ENCODE results near the gene NOXO1. TPM values are rescaled to one million over a fixed set of nuclear protein-coding genes. Genes with fewer than 3 reads are reported as not detected.

Gene NOXO1
- total RNA-seq, 3 donors from 2014 or later (not counting 1 experiment from before 2014, with no cell fraction given): not detected

DNA sequence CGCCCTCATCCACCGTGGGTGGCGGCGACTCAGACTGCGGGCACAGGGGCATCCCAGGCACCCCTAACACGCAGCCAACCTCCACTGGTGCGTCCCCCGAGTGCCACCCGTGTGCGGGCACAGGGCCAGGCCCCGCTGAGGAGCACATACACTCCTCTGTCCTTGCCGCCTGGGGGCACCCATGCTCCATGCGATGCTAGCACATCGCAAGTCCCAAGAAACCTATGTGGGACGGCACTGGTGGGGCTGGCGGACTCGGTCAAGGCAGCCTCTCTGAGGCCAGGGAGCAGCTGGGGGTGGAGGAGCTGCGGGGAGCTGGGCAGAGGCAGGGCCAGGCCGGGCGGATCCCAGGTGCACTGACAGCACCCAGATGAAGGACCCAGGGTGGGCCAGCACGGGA lies 24.4 kb upstream of the NOXO1 start:
- H3K27ac Mint-ChIP-seq: peak overlapping the region; percentile 18 to 52

DNA sequence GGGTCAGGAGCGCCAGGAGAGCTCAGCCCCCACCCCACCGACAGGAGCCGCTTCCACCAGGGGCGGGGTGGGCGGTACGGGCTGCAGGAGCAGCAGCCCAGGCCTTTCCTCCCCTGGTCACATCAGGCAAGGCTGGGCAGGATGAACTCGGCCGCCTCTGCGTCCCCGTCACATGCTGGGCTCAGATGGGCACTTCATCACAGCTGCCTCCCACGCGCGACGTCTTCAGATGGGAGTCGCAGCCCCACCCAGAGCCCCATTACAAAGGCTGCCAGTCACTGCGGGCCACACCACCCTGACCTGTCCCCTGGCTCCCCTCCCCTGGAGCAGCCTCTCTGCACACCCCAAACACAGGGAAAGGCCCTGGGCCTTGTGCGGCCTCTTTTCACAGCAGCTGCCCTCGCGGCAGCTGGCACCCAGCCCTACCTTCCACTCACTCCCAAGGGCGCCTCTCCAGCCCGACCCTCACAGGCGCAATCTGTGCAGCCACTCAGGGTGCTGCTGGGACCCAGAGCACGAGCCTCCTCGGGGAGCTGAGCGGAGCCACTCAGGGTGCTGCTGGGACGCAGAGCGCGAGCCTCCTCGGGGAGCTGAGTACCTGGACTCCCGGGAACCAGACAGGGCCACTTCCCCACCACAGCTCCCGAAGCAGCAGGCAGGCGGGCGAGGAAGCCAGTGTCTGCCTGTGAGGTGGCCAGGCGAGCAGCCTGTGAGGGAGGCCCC lies 23.7 kb upstream of the NOXO1 start:
- no peak overlapping the region for H3K27ac Mint-ChIP-seq
- TF ChIP-seq, protein P1, sequence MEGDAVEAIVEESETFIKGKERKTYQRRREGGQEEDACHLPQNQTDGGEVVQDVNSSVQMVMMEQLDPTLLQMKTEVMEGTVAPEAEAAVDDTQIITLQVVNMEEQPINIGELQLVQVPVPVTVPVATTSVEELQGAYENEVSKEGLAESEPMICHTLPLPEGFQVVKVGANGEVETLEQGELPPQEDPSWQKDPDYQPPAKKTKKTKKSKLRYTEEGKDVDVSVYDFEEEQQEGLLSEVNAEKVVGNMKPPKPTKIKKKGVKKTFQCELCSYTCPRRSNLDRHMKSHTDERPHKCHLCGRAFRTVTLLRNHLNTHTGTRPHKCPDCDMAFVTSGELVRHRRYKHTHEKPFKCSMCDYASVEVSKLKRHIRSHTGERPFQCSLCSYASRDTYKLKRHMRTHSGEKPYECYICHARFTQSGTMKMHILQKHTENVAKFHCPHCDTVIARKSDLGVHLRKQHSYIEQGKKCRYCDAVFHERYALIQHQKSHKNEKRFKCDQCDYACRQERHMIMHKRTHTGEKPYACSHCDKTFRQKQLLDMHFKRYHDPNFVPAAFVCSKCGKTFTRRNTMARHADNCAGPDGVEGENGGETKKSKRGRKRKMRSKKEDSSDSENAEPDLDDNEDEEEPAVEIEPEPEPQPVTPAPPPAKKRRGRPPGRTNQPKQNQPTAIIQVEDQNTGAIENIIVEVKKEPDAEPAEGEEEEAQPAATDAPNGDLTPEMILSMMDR (IDR thresholded peaks at IDR 0.05): no peak
- ATAC-seq: no peak

More for the DNA sequence above, 24.4 kb upstream of the NOXO1 start:
- ATAC-seq (no peak), DNase-seq (no peak)
- H3K27me3 ChIP-seq (ENCODE audit: control insufficient read depth, insufficient read depth, low read length): no peaks in the 10 kb centered on the region
- peaks cover 62% of the 10 kb centered on the region for H3K4me1 ChIP-seq (ENCODE audit: control insufficient read depth, insufficient read depth, low read length)
- Mint-ChIP-seq H3K4me3 (peak overlapping the region; percentile 28), H3K27me3 (ENCODE audit: low read depth in 2 of 2) (no peaks in the 10 kb centered on the region), H3K9me3 (no peaks in the 10 kb centered on the region), H3K36me3 (no peaks in the 10 kb centered on the region), H3K4me1 (peaks cover 28 to 54% of the 10 kb centered on the region in 2 donors)
- no peak overlapping the region for H3K4me3 ChIP-seq (ENCODE audit: low read length)
- no peaks in the 10 kb centered on the region for H3K9me3 ChIP-seq (ENCODE audit: control insufficient read depth, insufficient read depth, low read length)
- intact Hi-C loops (cut with micrococcal nuclease): loop anchor here (10.0 kb wide), 2 partner anchors 479 to 659 kb away; no protein-coding TSS in a partner anchor
- WGBS (ENCODE audit: insufficient coverage): 57% methylated on average over 21 of the region's 21 CpGs
- H3K27ac ChIP-seq (ENCODE audit: low read length): no peak overlapping the region
- peaks cover 26% of the 10 kb centered on the region for H3K36me3 ChIP-seq (ENCODE audit: control insufficient read depth, insufficient read depth, low read length)
- TF ChIP-seq, protein P1 (IDR thresholded peaks at IDR 0.05): no peak

DNA sequence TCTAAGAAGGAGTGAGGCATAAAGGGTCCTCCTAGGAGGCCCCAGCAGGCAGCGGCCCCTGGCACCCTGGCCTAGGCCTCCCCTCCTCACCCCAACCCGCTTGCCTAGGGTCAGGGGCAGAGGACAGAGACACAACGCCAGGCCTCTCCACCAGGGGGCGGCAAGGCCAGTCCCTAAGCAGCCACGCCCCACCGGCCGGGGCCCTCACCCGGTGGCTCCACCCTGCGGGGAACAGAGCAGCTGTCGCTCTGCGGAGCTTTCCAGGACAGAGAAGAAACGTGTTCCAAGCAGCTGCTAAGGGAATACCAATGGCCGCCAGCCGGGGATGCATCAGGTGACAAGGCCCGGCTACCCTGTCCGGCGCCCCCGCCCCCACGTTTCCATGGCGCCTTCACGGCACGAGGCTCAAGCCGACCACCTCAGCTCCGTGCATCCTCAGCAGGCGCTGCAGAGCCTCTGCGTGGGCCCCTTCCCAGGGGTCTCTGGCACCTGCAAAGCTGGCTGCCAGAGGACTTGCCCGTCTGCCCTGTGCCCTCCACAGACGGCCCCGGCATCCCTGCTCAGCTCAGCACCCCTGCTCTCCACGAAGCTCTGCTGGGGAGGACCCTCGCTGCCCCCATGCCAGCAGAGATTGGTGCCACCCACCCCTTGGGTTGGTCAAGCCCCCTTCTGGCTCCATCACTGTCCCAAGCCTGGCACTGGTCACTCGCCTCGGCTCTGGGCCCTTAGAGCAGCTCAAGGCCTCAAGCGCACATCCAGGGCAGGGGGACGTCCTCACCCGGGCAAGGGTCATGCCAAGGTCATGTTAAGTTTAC lies 22.8 kb upstream of the NOXO1 start:
- peaks cover 35% of the 10 kb centered on the region for H3K36me3 ChIP-seq (ENCODE audit: control insufficient read depth, insufficient read depth, low read length)
- no peak overlapping the region for H3K4me3 ChIP-seq (ENCODE audit: low read length)
- peaks cover 52% of the 10 kb centered on the region for H3K4me1 ChIP-seq (ENCODE audit: control insufficient read depth, insufficient read depth, low read length)

More for the DNA sequence above, 23.7 kb upstream of the NOXO1 start:
- Histone ChIP-seq H3K27ac (ENCODE audit: low read length) (no peak overlapping the region), H3K9me3 (ENCODE audit: control insufficient read depth, insufficient read depth, low read length) (no peaks in the 10 kb centered on the region), H3K4me1 (ENCODE audit: control insufficient read depth, insufficient read depth, low read length) (peaks cover 55% of the 10 kb centered on the region), H3K27me3 (ENCODE audit: control insufficient read depth, insufficient read depth, low read length) (no peaks in the 10 kb centered on the region), H3K36me3 (ENCODE audit: control insufficient read depth, insufficient read depth, low read length) (peaks cover 30% of the 10 kb centered on the region), H3K4me3 (ENCODE audit: low read length) (no peak overlapping the region)
- intact Hi-C loops (cut with micrococcal nuclease): loop anchor here (10.0 kb wide), 2 partner anchors 480 to 660 kb away; no protein-coding TSS in a partner anchor
- no peaks in the 10 kb centered on the region for H3K36me3 Mint-ChIP-seq
- WGBS (ENCODE audit: insufficient coverage): 83% methylated on average over 34 of the region's 34 CpGs
- H3K9me3 Mint-ChIP-seq: no peaks in the 10 kb centered on the region
- H3K27me3 Mint-ChIP-seq (ENCODE audit: low read depth in 2 of 2): no peaks in the 10 kb centered on the region
- no peak for DNase-seq
- no peak overlapping the region for H3K4me3 Mint-ChIP-seq
- peaks cover 23 to 50% of the 10 kb centered on the region in 2 donors for H3K4me1 Mint-ChIP-seq

More for the DNA sequence above, 22.8 kb upstream of the NOXO1 start:
- Histone ChIP-seq H3K27me3 (ENCODE audit: control insufficient read depth, insufficient read depth, low read length) (no peaks in the 10 kb centered on the region), H3K9me3 (ENCODE audit: control insufficient read depth, insufficient read depth, low read length) (no peaks in the 10 kb centered on the region), H3K27ac (ENCODE audit: low read length) (no peak overlapping the region)
- Mint-ChIP-seq H3K36me3 (no peaks in the 10 kb centered on the region), H3K4me1 (peaks cover 21 to 48% of the 10 kb centered on the region in 2 donors), H3K27me3 (ENCODE audit: low read depth in 2 of 2) (no peaks in the 10 kb centered on the region), H3K4me3 (no peak overlapping the region), H3K27ac (no peak overlapping the region), H3K9me3 (no peaks in the 10 kb centered on the region)
- intact Hi-C loops (cut with micrococcal nuclease): loop anchor here (10.0 kb wide), 2 partner anchors 481 to 661 kb away; no protein-coding TSS in a partner anchor
- WGBS (ENCODE audit: insufficient coverage): 50% methylated on average over 36 of the region's 36 CpGs
- DNase-seq: peak; percentile 83 to 89
- ATAC-seq: peak; percentile 95 to 98 (median 96)
- TF ChIP-seq, protein P1 (IDR thresholded peaks at IDR 0.05): peak; percentile 89

Data from natural killer cell (primary cell).